KMS-11 (cell line): ENCODE results near the gene KRT39.

Source experiments
- H2AFZ ChIP-seq: fragments of 200-600 bp; sonication (generic); 2 replicates; pipeline ENCODE4 v1.6.1; 2016; ENCODE audit warnings: antibody characterized with exemption, mixed run types, low read depth
- H3K27ac ChIP-seq: fragments of 200-600 bp; sonication (generic); 2 replicates; pipeline ENCODE4 v1.6.1; 2016; ENCODE audit warnings: mild to moderate bottlenecking, mixed run types
- H3K27me3 ChIP-seq: fragments of 200-600 bp; sonication (generic); 2 replicates; pipeline ENCODE4 v1.6.1; 2017; ENCODE audit warnings: mild to moderate bottlenecking, low read depth, mixed run types, moderate library complexity; ENCODE audit not compliant: insufficient read depth
- H3K36me3 ChIP-seq: fragments of 200-600 bp; sonication (generic); 2 replicates; pipeline ENCODE4 v1.6.1; 2017; ENCODE audit warnings: mild to moderate bottlenecking, mixed run types; ENCODE audit not compliant: insufficient read depth
- H3K4me1 ChIP-seq: fragments of 200-600 bp; sonication (generic); 2 replicates; pipeline ENCODE4 v1.6.1; 2016; ENCODE audit warnings: mild to moderate bottlenecking, low read depth, mixed run types; ENCODE audit not compliant: poor library complexity, severe bottlenecking
- H3K4me2 ChIP-seq: fragments of 200-600 bp; sonication (generic); 2 replicates; pipeline ENCODE4 v1.7.0; 2016; ENCODE audit warnings: mild to moderate bottlenecking, mixed run types
- H3K4me3 ChIP-seq: fragments of 200-600 bp; sonication (generic); IDR thresholded peaks from 2 replicates; pipeline ENCODE4 v1.6.1; 2017; ENCODE audit warnings: low read depth, low read length, mixed read lengths; ENCODE audit not compliant: insufficient read depth
- H3K79me2 ChIP-seq: fragments of 200-600 bp; sonication (generic); 2 replicates; pipeline ENCODE4 v1.6.1; 2016; ENCODE audit warnings: low read depth, mixed run types; ENCODE audit not compliant: insufficient read depth
- H3K9ac ChIP-seq: fragments of 200-600 bp; sonication (generic); 2 replicates; pipeline ENCODE4 v1.6.1; 2016; ENCODE audit warnings: mild to moderate bottlenecking, mixed run types
- H4K20me1 ChIP-seq: fragments of 200-600 bp; sonication (generic); 2 replicates; pipeline ENCODE4 v1.6.1; 2016; ENCODE audit warnings: mild to moderate bottlenecking, mixed run types; ENCODE audit not compliant: insufficient read depth
- TF ChIP-seq, protein P1 (sequence below): fragments of 200-600 bp; sonication (generic); conservative IDR thresholded peaks from 2 replicates; pipeline ENCODE4 v1.6.1; 2017; ENCODE audit warnings: low read depth, mild to moderate bottlenecking, antibody characterized with exemption, low read length, moderate library complexity, mixed read lengths

Gene KRT39

GRCh38 chr17:40966848-40967247 lies at the start of gene KRT39:
Gene KRT39, minus strand, starts transcription at chr17:40966948. Its CDS starts 92 bp downstream, at chr17:40966856.
- Histone ChIP-seq H4K20me1 (no peaks in the 10 kb centered on the region), H3K4me2 (no peak within 1 kb of the TSS), H3K27ac (no peak within 1 kb of the TSS), H3K79me2 (no peaks in the 10 kb centered on the region), H3K4me1 (no peaks in the 10 kb centered on the region), H3K4me3 (no peak within 1 kb of the TSS), H3K9ac (no peak within 1 kb of the TSS), H3K36me3 (no peaks in the 10 kb centered on the region), H3K27me3 (no peaks in the 10 kb centered on the region), H2AFZ (no peak within 1 kb of the TSS)
- TF ChIP-seq, protein P1, sequence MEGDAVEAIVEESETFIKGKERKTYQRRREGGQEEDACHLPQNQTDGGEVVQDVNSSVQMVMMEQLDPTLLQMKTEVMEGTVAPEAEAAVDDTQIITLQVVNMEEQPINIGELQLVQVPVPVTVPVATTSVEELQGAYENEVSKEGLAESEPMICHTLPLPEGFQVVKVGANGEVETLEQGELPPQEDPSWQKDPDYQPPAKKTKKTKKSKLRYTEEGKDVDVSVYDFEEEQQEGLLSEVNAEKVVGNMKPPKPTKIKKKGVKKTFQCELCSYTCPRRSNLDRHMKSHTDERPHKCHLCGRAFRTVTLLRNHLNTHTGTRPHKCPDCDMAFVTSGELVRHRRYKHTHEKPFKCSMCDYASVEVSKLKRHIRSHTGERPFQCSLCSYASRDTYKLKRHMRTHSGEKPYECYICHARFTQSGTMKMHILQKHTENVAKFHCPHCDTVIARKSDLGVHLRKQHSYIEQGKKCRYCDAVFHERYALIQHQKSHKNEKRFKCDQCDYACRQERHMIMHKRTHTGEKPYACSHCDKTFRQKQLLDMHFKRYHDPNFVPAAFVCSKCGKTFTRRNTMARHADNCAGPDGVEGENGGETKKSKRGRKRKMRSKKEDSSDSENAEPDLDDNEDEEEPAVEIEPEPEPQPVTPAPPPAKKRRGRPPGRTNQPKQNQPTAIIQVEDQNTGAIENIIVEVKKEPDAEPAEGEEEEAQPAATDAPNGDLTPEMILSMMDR, result no peak

- no peaks in the 10 kb centered on the region for H4K20me1 ChIP-seq
- H2AFZ ChIP-seq, result no peak overlapping the region
- H3K4me3 ChIP-seq, result no peak overlapping the region
- no peak overlapping the region for H3K27ac ChIP-seq
- no peak overlapping the region for H3K4me2 ChIP-seq
- H3K36me3 ChIP-seq, result no peaks in the 10 kb centered on the region
- TF ChIP-seq, protein P1, result no peak
- H3K27me3 ChIP-seq, result no peaks in the 10 kb centered on the region
- no peaks in the 10 kb centered on the region for H3K4me1 ChIP-seq
- H3K79me2 ChIP-seq, result no peaks in the 10 kb centered on the region
- no peak overlapping the region for H3K9ac ChIP-seq
Observed at GRCh38 chr17:41015454-41015853, 48.7 kb upstream of the KRT39 start.

DNA sequence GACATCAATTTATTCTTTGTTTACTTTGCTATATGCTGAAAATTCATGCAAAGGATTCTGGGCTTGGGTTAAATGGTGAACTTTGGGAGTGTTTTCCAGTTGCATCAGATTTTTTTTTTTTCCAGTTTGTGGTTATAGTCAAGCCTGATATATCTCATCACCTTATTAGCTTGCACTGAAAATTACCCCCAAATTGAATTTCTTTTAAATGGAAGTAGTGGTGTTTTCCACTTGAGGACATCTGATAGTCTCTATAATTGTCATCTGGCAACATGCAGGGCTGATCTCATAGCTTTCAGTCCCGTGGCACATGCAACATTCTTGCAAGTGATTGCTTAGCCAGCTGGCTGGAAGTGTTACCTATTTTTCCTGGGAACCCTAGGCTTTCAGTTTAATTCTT lies 46.9 kb upstream of the KRT39 start:
- Histone ChIP-seq H3K4me3 (no peak overlapping the region), H3K27me3 (no peaks in the 10 kb centered on the region), H3K4me1 (no peaks in the 10 kb centered on the region), H2AFZ (no peak overlapping the region), H4K20me1 (no peaks in the 10 kb centered on the region), H3K4me2 (no peak overlapping the region), H3K27ac (no peak overlapping the region), H3K79me2 (no peaks in the 10 kb centered on the region), H3K9ac (no peak overlapping the region), H3K36me3 (no peaks in the 10 kb centered on the region)
- TF ChIP-seq, protein P1, result no peak

- Histone ChIP-seq H3K4me3 (no peak overlapping the region), H3K4me2 (no peak overlapping the region), H3K79me2 (no peaks in the 10 kb centered on the region), H4K20me1 (no peaks in the 10 kb centered on the region), H2AFZ (no peak overlapping the region), H3K36me3 (no peaks in the 10 kb centered on the region), H3K27ac (no peak overlapping the region), H3K27me3 (no peaks in the 10 kb centered on the region), H3K9ac (no peak overlapping the region), H3K4me1 (no peaks in the 10 kb centered on the region)
- TF ChIP-seq, protein P1, result no peak
Observed at GRCh38 chr17:41013181-41013580, 46.4 kb upstream of the KRT39 start.
